Caco-2 (cell line): ENCODE data around the gene STXBP1. TPM values are rescaled to one million over a fixed set of nuclear protein-coding genes. Genes with fewer than 3 reads are reported as not detected.

Source experiments
- BruUV-seq: library from RNA; stranded (reverse); fragments of 400-500 nt; replicated peaks from 2 replicates; lab custom pipeline; 2021; lab: Mats Ljungman, UMichigan
- CTCF ChIA-PET: fragments of 300-600 bp; sonication (Branson Sonifier 250); formaldehyde crosslinking; loops from one replicate; lab custom pipeline; 2022; ENCODE audit warnings: antibody characterized with exemption; lab: Charles Lee
- POLR2A ChIA-PET: fragments of 300-600 bp; sonication (Branson Sonifier 250); formaldehyde crosslinking; loops from one replicate; lab custom pipeline; 2022; ENCODE audit warnings: antibody characterized with exemption; lab: Charles Lee
- DNase-seq, 2 experiments: peaks; one replicate each; pipeline versions ENCODE4 v3.0.0 to v3.0.0-alpha.2; 2020 to 2022
- H3K27me3 ChIP-seq: replicated peaks from 2 replicates; pipeline ENCODE4 v1.6.0; 2011; ENCODE audit warnings: low read length; ENCODE audit not compliant: control insufficient read depth, insufficient read depth
- H3K36me3 ChIP-seq: 2 replicates; pipeline ENCODE4 v1.5.1; 2011; ENCODE audit warnings: low read length; ENCODE audit not compliant: control insufficient read depth, insufficient read depth
- H3K4me1 ChIP-seq: fragments of 250-450 bp; sonication (Bioruptor Pico); 2 replicates; pipeline ENCODE4 v1.5.1; 2020; ENCODE audit warnings: mild to moderate bottlenecking
- H3K4me3 ChIP-seq: 2 replicates; pipeline ENCODE4 v1.5.1; 2011; ENCODE audit warnings: low read depth, mild to moderate bottlenecking, control low read depth, low read length
- H3K9me3 ChIP-seq: fragments of 250-450 bp; sonication (Bioruptor Pico); 2 replicates; pipeline ENCODE4 v1.5.1; 2020; ENCODE audit warnings: mild to moderate bottlenecking, moderate library complexity
- H3K27ac Mint-ChIP-seq: one replicate; pipeline ENCODE4 v1.8.0; 2022; ENCODE audit warnings: mixed read lengths; ENCODE audit not compliant: unreplicated experiment
- H3K27me3 Mint-ChIP-seq: one replicate; pipeline ENCODE4 v1.8.0; 2022; ENCODE audit warnings: mixed read lengths; ENCODE audit not compliant: insufficient read depth, unreplicated experiment
- H3K36me3 Mint-ChIP-seq: one replicate; pipeline ENCODE4 v1.8.0; 2022; ENCODE audit warnings: mild to moderate bottlenecking, mixed read lengths; ENCODE audit not compliant: insufficient read depth, unreplicated experiment
- H3K4me1 Mint-ChIP-seq: one replicate; pipeline ENCODE4 v1.8.0; 2022; ENCODE audit warnings: low read depth, mixed read lengths; ENCODE audit not compliant: unreplicated experiment
- H3K4me3 Mint-ChIP-seq: one replicate; pipeline ENCODE4 v1.8.0; 2022; ENCODE audit warnings: mild to moderate bottlenecking, moderate library complexity, mixed read lengths; ENCODE audit not compliant: unreplicated experiment
- H3K9me3 Mint-ChIP-seq: one replicate; pipeline ENCODE4 v1.8.0; 2022; ENCODE audit warnings: mixed read lengths; ENCODE audit not compliant: unreplicated experiment
- CTCF ChIP-seq, 2 experiments: fragments of 200-600 bp in 1 of 2; IDR thresholded peaks; 1 replicate in 1 of 2; 2 replicates in 1 of 2; pipeline versions ENCODE4 v1.5.1 to v1.8.0; 2011 to 2022; ENCODE audit warnings: antibody characterized with exemption in 1 of 2, control low read depth in 1 of 2, inconsistent platforms in 1 of 2, low read depth in 1 of 2, low read length in 1 of 2, mild to moderate bottlenecking in 1 of 2, moderate library complexity in 1 of 2; ENCODE audit not compliant: insufficient read depth in 1 of 2, severe bottlenecking in 1 of 2, unreplicated experiment in 1 of 2
- intact Hi-C: fragments of 100-400 bp; cut with micrococcal nuclease; formaldehyde crosslinking; loops from one replicate; pipeline ENCODE4 v1.10.0; 2022; ENCODE audit not compliant: unreplicated experiment
- total RNA-seq: library from RNA; stranded (reverse); gene quantifications from 2 replicates; pipeline ENCODE4 v1.2.3, GENCODE V29; 2022

The STXBP1 gene
- total RNA-seq, 1 experiment from 2014 or later: 5.5 TPM

DNA sequence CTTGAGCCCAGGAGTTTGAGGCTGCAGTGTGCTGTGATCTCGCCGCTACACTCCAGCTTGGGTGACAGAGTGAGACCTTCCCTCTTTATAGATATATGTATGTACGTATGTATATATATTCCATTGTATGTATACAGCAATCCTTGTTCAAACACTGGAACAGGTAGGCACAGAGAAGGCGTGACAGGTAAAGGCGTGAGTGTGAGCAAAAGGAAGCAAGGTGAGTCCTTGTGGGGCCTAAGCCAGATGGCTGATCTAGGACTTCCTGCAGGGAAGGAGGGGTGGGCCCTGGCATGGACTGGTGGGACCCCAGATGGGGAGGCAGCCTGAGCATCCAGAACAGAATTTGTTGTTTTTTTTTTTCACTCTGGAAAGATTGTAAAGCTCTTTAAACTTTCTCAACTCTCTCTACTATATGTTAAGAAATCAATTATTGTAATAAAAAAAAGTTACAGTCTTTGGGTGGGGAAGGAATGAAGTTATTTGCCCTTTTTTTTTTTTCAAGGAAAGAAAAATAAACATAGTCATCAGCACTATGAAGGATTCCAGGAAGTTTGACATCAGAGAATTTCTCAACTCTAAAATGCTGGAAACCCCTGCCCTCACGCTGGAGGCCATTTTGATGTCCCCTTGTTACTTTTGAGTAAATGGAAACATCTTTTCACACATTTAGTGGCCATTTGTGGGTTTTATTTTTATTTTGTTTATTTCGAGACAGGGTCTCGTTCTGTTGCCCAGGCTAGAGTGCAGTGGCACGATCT lies 38.9 kb upstream of the STXBP1 start:
- H3K27me3 ChIP-seq: no peaks in the 10 kb centered on the region
- POLR2A ChIA-PET: interaction anchor here (0.6 kb wide), 1 partner anchor 13 kb away, joined by 4 read pairs; no protein-coding TSS in a partner anchor
- BruUV-seq: no TSS peak
- Mint-ChIP-seq H3K9me3 (no peaks in the 10 kb centered on the region), H3K27me3 (no peaks in the 10 kb centered on the region), H3K36me3 (no peaks in the 10 kb centered on the region), H3K4me3 (no peak overlapping the region), H3K4me1 (peaks cover 23% of the 10 kb centered on the region), H3K27ac (no peak overlapping the region)
- no peaks in the 10 kb centered on the region for H3K36me3 ChIP-seq
- CTCF ChIA-PET: interaction anchor here (0.9 kb wide), 1 partner anchor 69 kb away, joined by 5 read pairs; no protein-coding TSS in a partner anchor
- no peak for TF ChIP-seq CTCF (IDR thresholded peaks at IDR 0.05; ENCODE audit: insufficient read depth in 1 of 2, low read depth in 1 of 2, low read length in 1 of 2, severe bottlenecking in 1 of 2, unreplicated experiment in 1 of 2)
- no peaks in the 10 kb centered on the region for H3K9me3 ChIP-seq
- H3K4me1 ChIP-seq: peaks cover 13% of the 10 kb centered on the region
- DNase-seq: no peak
- intact Hi-C loops: no loop called here
- H3K4me3 ChIP-seq: no peak overlapping the region

- Histone ChIP-seq H3K27me3 (no peaks in the 10 kb centered on the region), H3K36me3 (no peaks in the 10 kb centered on the region), H3K4me1 (peaks cover 13% of the 10 kb centered on the region), H3K4me3 (no peak overlapping the region), H3K9me3 (no peaks in the 10 kb centered on the region)
- H3K9me3 Mint-ChIP-seq: no peaks in the 10 kb centered on the region
- H3K27ac Mint-ChIP-seq: no peak overlapping the region
- no peaks in the 10 kb centered on the region for H3K36me3 Mint-ChIP-seq
- H3K4me1 Mint-ChIP-seq: peaks cover 23% of the 10 kb centered on the region
- ChIA-PET POLR2A (interaction anchor here (0.9 kb wide), 1 partner anchor 21 kb away, joined by 3 read pairs; no protein-coding TSS in a partner anchor), CTCF (interaction anchor here (0.6 kb wide), 1 partner anchor 43 kb away, joined by 3 read pairs; no protein-coding TSS in a partner anchor)
- no peak for DNase-seq
- TF ChIP-seq CTCF (IDR thresholded peaks at IDR 0.05; ENCODE audit: insufficient read depth in 1 of 2, low read depth in 1 of 2, low read length in 1 of 2, severe bottlenecking in 1 of 2, unreplicated experiment in 1 of 2): no peak
- intact Hi-C loops: no loop called here
- H3K27me3 Mint-ChIP-seq: no peaks in the 10 kb centered on the region
- no TSS peak for BruUV-seq
- no peak overlapping the region for H3K4me3 Mint-ChIP-seq
Measured at GRCh38 chr9:127574072-127574993, 37.7 kb upstream of the STXBP1 start.
